H1 (cell line): Measurements from ENCODE around the gene NFIA. TPM values are rescaled to one million over a fixed set of nuclear protein-coding genes. Genes with fewer than 3 reads are reported as not detected.

Experiments
- CTCF ChIA-PET: fragments of 300-600 bp; sonication (Branson Sonifier 250); formaldehyde crosslinking; loops from one replicate; lab custom pipeline; 2021; ENCODE audit not compliant: partially characterized antibody; lab: Charles Lee
- POLR2A ChIA-PET: fragments of 300-600 bp; sonication (Branson Sonifier 250); formaldehyde crosslinking; loops from one replicate; lab custom pipeline; 2021; ENCODE audit warnings: inconsistent platforms; ENCODE audit not compliant: partially characterized antibody; lab: Charles Lee
- DNase-seq, 2 experiments: peaks; one replicate each; pipeline versions ENCODE4 v3.0.0 to v3.0.0-alpha.2; 2010 to 2022; ENCODE audit warnings: low spot score in 2 of 2, low read depth in 1 of 2, mixed read lengths in 1 of 2
- FAIRE-seq: peaks from 2 replicates; lab custom pipeline; 2011; peaks lifted over from hg19 to GRCh38; lab: Jason Lieb, UNC
- H2AFZ ChIP-seq: 2 replicates; pipeline ENCODE4 v1.8.1; 2012; ENCODE audit warnings: low read length, inconsistent platforms
- H2AK5ac ChIP-seq: 2 replicates; pipeline ENCODE4 v1.6.1; 2013; ENCODE audit warnings: low read depth, low read length
- H2BK120ac ChIP-seq: replicated peaks from 2 replicates; pipeline ENCODE3; 2013; ENCODE audit warnings: low read depth, low read length, inconsistent platforms
- H2BK12ac ChIP-seq: 2 replicates; pipeline ENCODE4 v1.6.1; 2013; ENCODE audit warnings: low read depth, low read length
- H2BK15ac ChIP-seq: 2 replicates; pipeline ENCODE4 v1.6.1; 2013; ENCODE audit warnings: low read length
- H2BK20ac ChIP-seq: 2 replicates; pipeline ENCODE4 v1.6.1; 2013; ENCODE audit warnings: low read length
- H2BK5ac ChIP-seq: 2 replicates; pipeline ENCODE4 v1.6.1; 2013; ENCODE audit warnings: low read depth, low read length
- H3K14ac ChIP-seq: 2 replicates; pipeline ENCODE4 v1.6.1; 2013; ENCODE audit warnings: inconsistent platforms; ENCODE audit not compliant: insufficient read length
- H3K18ac ChIP-seq: 2 replicates; pipeline ENCODE4 v1.6.1; 2013; ENCODE audit warnings: low read length; ENCODE audit errors: extremely low read depth
- H3K23ac ChIP-seq: 2 replicates; pipeline ENCODE4 v1.6.1; 2013; ENCODE audit warnings: inconsistent platforms; ENCODE audit not compliant: insufficient read length
- H3K23me2 ChIP-seq: 2 replicates; pipeline ENCODE4 v1.6.1; 2013; ENCODE audit warnings: low read depth, low read length
- H3K27ac ChIP-seq: 2 replicates; pipeline ENCODE4 v1.6.1; 2011; ENCODE audit warnings: low read depth, low read length, inconsistent platforms
- H3K27me3 ChIP-seq, 4 experiments: replicated peaks in 1 of 4; 1 replicate in 1 of 4; 2 replicates in 3 of 4; pipeline versions ENCODE4 v1.6.1 to v1.8.1; 2011 to 2013; ENCODE audit warnings: low read length in 3 of 4, mild to moderate bottlenecking in 3 of 4, inconsistent platforms in 2 of 4, mixed read lengths in 2 of 4, moderate library complexity in 1 of 4; ENCODE audit not compliant: control insufficient read depth in 3 of 4, insufficient read depth in 3 of 4; ENCODE audit errors: extremely low read depth in 1 of 4
- H3K36me3 ChIP-seq, 4 experiments: 2 replicates each; pipeline versions ENCODE4 v1.6.1 to v1.8.1; 2011 to 2013; ENCODE audit warnings: mild to moderate bottlenecking in 4 of 4, low read length in 3 of 4, moderate library complexity in 2 of 4, control low read depth in 1 of 4, inconsistent platforms in 1 of 4; ENCODE audit not compliant: insufficient read depth in 4 of 4, control insufficient read depth in 2 of 4
- H3K4ac ChIP-seq: replicated peaks from 2 replicates; pipeline ENCODE3; 2013; ENCODE audit warnings: low read length, low read depth, mixed read lengths, inconsistent platforms; ENCODE audit not compliant: insufficient read length
- H3K4me1 ChIP-seq, 4 experiments: replicated peaks in 1 of 4; 1 replicate in 1 of 4; 2 replicates in 3 of 4; pipeline versions ENCODE4 v1.6.1 to v1.8.1; 2011 to 2013; ENCODE audit warnings: low read length in 3 of 4, inconsistent platforms in 2 of 4, mixed read lengths in 1 of 4; ENCODE audit not compliant: insufficient read depth in 4 of 4, control insufficient read depth in 3 of 4
- H3K4me2 ChIP-seq, 2 experiments: 2 replicates each; pipeline versions ENCODE4 v1.6.1 to v1.8.1; 2011 to 2013; ENCODE audit warnings: low read depth in 2 of 2, low read length in 2 of 2, control low read depth in 1 of 2, inconsistent platforms in 1 of 2, mild to moderate bottlenecking in 1 of 2; ENCODE audit not compliant: insufficient read depth in 1 of 2
- H3K4me3 ChIP-seq, 4 experiments: fragments of 200-600, 300-600 bp in 1 of 4; sonication (generic), shearing (Covaris generic), sonication (Bioruptor Twin) in 1 of 4; 2 replicates each; pipeline versions ENCODE4 v1.5.1 to v1.8.1; 2011 to 2016; ENCODE audit warnings: low read length in 4 of 4, low read depth in 3 of 4, control low read depth in 2 of 4, inconsistent platforms in 2 of 4, mild to moderate bottlenecking in 2 of 4, mixed read lengths in 1 of 4, moderate library complexity in 1 of 4; ENCODE audit not compliant: insufficient read depth in 2 of 4; ENCODE audit errors: extremely low read depth in 1 of 4
- H3K56ac ChIP-seq: replicated peaks from 2 replicates; pipeline ENCODE3; 2013; ENCODE audit warnings: low read depth, mild to moderate bottlenecking, mixed read lengths, low read length, inconsistent platforms; ENCODE audit not compliant: insufficient read length
- H3K79me1 ChIP-seq: 2 replicates; pipeline ENCODE4 v1.6.1; 2013; ENCODE audit warnings: low read depth, low read length, control low read depth
- H3K79me2 ChIP-seq, 2 experiments: 2 replicates each; pipeline versions ENCODE4 v1.6.1 to v1.8.1; 2012 to 2013; ENCODE audit warnings: low read length in 2 of 2, mild to moderate bottlenecking in 2 of 2, inconsistent platforms in 1 of 2; ENCODE audit not compliant: insufficient read depth in 2 of 2, control insufficient read depth in 1 of 2
- H3K9ac ChIP-seq, 4 experiments: replicated peaks in 1 of 4; 1 replicate in 1 of 4; 2 replicates in 3 of 4; pipeline versions ENCODE4 v1.6.1 to v1.8.1; 2011 to 2013; ENCODE audit warnings: low read depth in 3 of 4, low read length in 3 of 4, control low read depth in 2 of 4, mild to moderate bottlenecking in 2 of 4, moderate library complexity in 2 of 4, inconsistent platforms in 1 of 4; ENCODE audit errors: extremely low read depth in 1 of 4
- H3K9me3 ChIP-seq, 2 experiments: 2 replicates each; pipeline versions ENCODE4 v1.6.1 to v1.8.1; 2012 to 2013; ENCODE audit warnings: mild to moderate bottlenecking in 2 of 2, moderate library complexity in 2 of 2, control low read depth in 1 of 2, inconsistent platforms in 1 of 2, low read depth in 1 of 2, low read length in 1 of 2, mixed read lengths in 1 of 2; ENCODE audit not compliant: insufficient read depth in 2 of 2
- H4K20me1 ChIP-seq, 2 experiments: replicated peaks in 1 of 2; 2 replicates each; pipeline versions ENCODE3 to v1.8.1; 2011 to 2013; ENCODE audit warnings: inconsistent platforms in 2 of 2, low read length in 2 of 2, mild to moderate bottlenecking in 1 of 2; ENCODE audit not compliant: insufficient read depth in 2 of 2, control insufficient read depth in 1 of 2
- H4K5ac ChIP-seq: 2 replicates; pipeline ENCODE4 v1.6.1; 2013; ENCODE audit warnings: low read length, low read depth, mixed read lengths, inconsistent platforms; ENCODE audit not compliant: insufficient read length
- H4K8ac ChIP-seq: 2 replicates; pipeline ENCODE4 v1.8.0; 2013; ENCODE audit warnings: mild to moderate bottlenecking, moderate library complexity, low read length, inconsistent platforms; ENCODE audit not compliant: insufficient read depth; ENCODE audit errors: extremely low read depth
- H4K91ac ChIP-seq: replicated peaks from 2 replicates; pipeline ENCODE3; 2013; ENCODE audit warnings: low read length, mixed read lengths, inconsistent platforms; ENCODE audit not compliant: insufficient read length
- ASH2L ChIP-seq: fragments of 200-600, 300-600 bp; sonication (generic); IDR thresholded peaks from one replicate; pipeline ENCODE4 v1.7.1; 2017; ENCODE audit warnings: low read length
- CBX5 ChIP-seq: fragments of 300-800, 300-1000 bp; sonication (generic); IDR thresholded peaks from 2 replicates; pipeline ENCODE4 v1.7.1; 2016; ENCODE audit warnings: antibody characterized with exemption, low read length, low read depth
- CHD1 ChIP-seq: IDR thresholded peaks from 2 replicates; pipeline ENCODE4 v1.6.1; 2012; ENCODE audit warnings: low read depth, low read length, improper control_type of control experiment
- CHD2 ChIP-seq: IDR thresholded peaks from 2 replicates; pipeline ENCODE4 v1.6.1; 2012; ENCODE audit warnings: low read length, improper control_type of control experiment
- JUN ChIP-seq: IDR thresholded peaks from 2 replicates; pipeline ENCODE4 v1.6.1; 2011; ENCODE audit warnings: low read depth, mild to moderate bottlenecking, improper control_type of control experiment, low read length
- POLR2A ChIP-seq, 2 experiments: IDR thresholded peaks; 1 replicate in 1 of 2; 2 replicates in 1 of 2; pipeline ENCODE4 v1.6.1; 2011; ENCODE audit warnings: low read depth in 2 of 2, low read length in 2 of 2, mild to moderate bottlenecking in 2 of 2; ENCODE audit errors: control extremely low read depth in 1 of 2
- POU5F1 ChIP-seq: IDR thresholded peaks from 2 replicates; pipeline ENCODE4 v1.6.1; 2011; ENCODE audit warnings: low read depth, mild to moderate bottlenecking, low read length, moderate library complexity
- SAP30 ChIP-seq: fragments of 300-600 bp; sonication (generic); IDR thresholded peaks from 2 replicates; pipeline ENCODE4 v1.7.1; 2012; ENCODE audit warnings: low read length, moderate library complexity, mild to moderate bottlenecking, inconsistent platforms; ENCODE audit not compliant: insufficient read depth, insufficient replicate concordance
- SIX5 ChIP-seq: IDR thresholded peaks from 2 replicates; pipeline ENCODE4 v1.6.1; 2011; ENCODE audit warnings: mild to moderate bottlenecking, low read depth, low read length
- SP2 ChIP-seq: IDR thresholded peaks from 2 replicates; pipeline ENCODE4 v1.6.1; 2012; ENCODE audit warnings: mild to moderate bottlenecking, low read length, inconsistent platforms
- WGBS, 2 experiments: shearing (Covaris generic) in 1 of 2; methylation state at CpG; one replicate each; pipeline versions ENCODE4 v1.1.6 to v1.1.7; 2013 to 2015; ENCODE audit warnings: low lambda C conversion rate in 2 of 2, mixed read lengths in 2 of 2, inconsistent platforms in 1 of 2, low coverage in 1 of 2, missing lambda C conversion rate in 1 of 2; ENCODE audit not compliant: insufficient replicate concordance in 2 of 2, insufficient coverage in 1 of 2, insufficient read length in 1 of 2; ENCODE audit errors: extremely low coverage in 1 of 2, missing lambda C conversion rate in 1 of 2; 5-methylcytosine and 5-hydroxymethylcytosine counted together
- polyA plus RNA-seq, 7 experiments: library from polyadenylated mRNA; depleted of rRNA in 3 of 7; stranded (reverse) in 5 of 7; unstranded in 2 of 7; fragments of >200 nt in 5 of 7; fragments of 200-250 nt in 2 of 7; gene quantifications; 1 replicate in 5 of 7; 2 replicates in 1 of 7; 4 replicates in 1 of 7; pipeline versions ENCODE4 v1.2.1 to v1.2.3, GENCODE V29; 2011 to 2013; ENCODE audit warnings: missing spikeins in 2 of 7, mixed read lengths in 2 of 7
- total RNA-seq: library from RNA; stranded (reverse); fragmentation: NEBNext Ultra II Directional; extraction: Animal tissue kit (Norgen Biotek cat#: 25700); gene quantifications from 2 replicates; pipeline ENCODE4 v1.2.1, GENCODE V29; 2021

NFIA gene
- total and polyA plus RNA-seq, 2 of the 8 experiments (the other 6 are each of a cell fraction or from before 2014, with no cell fraction given), result 1.8 to 2.3 TPM

GRCh38 chr1:61143821-61144424 is 61.6 kb downstream of the NFIA start:
- Histone ChIP-seq H2BK5ac (no peak overlapping the region), H3K9ac (no peak overlapping the region), H3K56ac (no peak overlapping the region), H2AFZ (no peak overlapping the region), H3K4ac (no peak overlapping the region), H4K20me1 (no peaks in the 10 kb centered on the region), H3K14ac (no peak overlapping the region), H3K4me2 (no peak overlapping the region), H2BK120ac (no peak overlapping the region), H2BK12ac (no peak overlapping the region), H3K9me3 (no peaks in the 10 kb centered on the region), H3K79me2 (no peaks in the 10 kb centered on the region), H4K8ac (no peak overlapping the region), H4K5ac (no peak overlapping the region), H3K18ac (no peak overlapping the region), H3K23me2 (no peaks in the 10 kb centered on the region), H3K23ac (no peak overlapping the region), H2AK5ac (no peak overlapping the region), H2BK15ac (no peak overlapping the region), H3K36me3 (no peaks in the 10 kb centered on the region), H2BK20ac (no peak overlapping the region), H3K4me3 (no peak overlapping the region), H3K27ac (no peak overlapping the region), H3K4me1 (peaks cover 0 to 11% (median 7%) of the 10 kb centered on the region in 4 experiments; a peak in 3 of 7 replicates), H4K91ac (peak overlapping the region; percentile 25), H3K27me3 (no peaks in the 10 kb centered on the region), H3K79me1 (no peaks in the 10 kb centered on the region)
- POLR2A ChIA-PET, result no interaction called here
- no peak for DNase-seq
- FAIRE-seq, result no peak
- TF ChIP-seq SP2, result no peak
- no peak for TF ChIP-seq SAP30
- TF ChIP-seq SIX5, result no peak
- TF ChIP-seq POU5F1, result no peak
- no peak for TF ChIP-seq JUN
- TF ChIP-seq ASH2L, result no peak
- TF ChIP-seq CHD2, result no peak
- TF ChIP-seq CBX5, result no peak
- no peak for TF ChIP-seq CHD1
- TF ChIP-seq POLR2A (IDR thresholded peaks at IDR 0.05; ENCODE audit: control extremely low read depth in 1 of 2, low read depth in 2 of 2, low read length in 2 of 2), result no peak
- CTCF ChIA-PET, result interaction anchor here (0.6 kb wide), 2 partner anchors 62 to 554 kb away, joined by 3 to 8 read pairs; partner anchors contain the start of gene NFIA
- WGBS, 2 experiments, result 90% methylated on average over 5 of the region's 5 CpGs; no CpG with 5 or more reads in 1 of the 2 experiments
